Measurements from ENCODE around the gene HOPX. TPM values are rescaled to one million over a fixed set of nuclear protein-coding genes. Genes with fewer than 3 reads are reported as not detected.

Gene HOPX
- total RNA-seq, 1 experiment from 2014 or later: not detected

- ChIA-PET CTCF (no interaction called here), POLR2A (ENCODE audit: low non-redundant PET) (no interaction called here)
- no TSS peak for BruUV-seq (replicated peaks)
- no peak for TF ChIP-seq CTCF (conservative IDR thresholded peaks at IDR 0.05; ENCODE audit: low read depth, low read length)
- no peak for TF ChIP-seq EZH2 (IDR thresholded peaks at IDR 0.05; ENCODE audit: borderline replicate concordance, low read depth, low read length, poor library complexity, severe bottlenecking)
- no peaks in the 10 kb centered on the region for H3K4me1 ChIP-seq (ENCODE audit: insufficient read depth, low read length, poor library complexity, severe bottlenecking)
- no peaks in the 10 kb centered on the region for H3K36me3 ChIP-seq (ENCODE audit: insufficient read depth, low read length, poor library complexity, severe bottlenecking)
- no peak for DNase-seq (ENCODE audit: low spot score)
- H3K27me3 ChIP-seq (replicated peaks; ENCODE audit: insufficient read depth, low read depth, low read length, poor library complexity): peaks cover 50% of the 10 kb centered on the region
- intact Hi-C loops (cut with micrococcal nuclease; ENCODE audit: unreplicated experiment): no loop called here
- no peak overlapping the region for H3K27ac ChIP-seq (ENCODE audit: low read depth, low read length, poor library complexity, severe bottlenecking)
- no peak overlapping the region for H3K4me3 ChIP-seq (ENCODE audit: low read depth, low read length, poor library complexity, severe bottlenecking)
- no peaks in the 10 kb centered on the region for H3K9me3 ChIP-seq (ENCODE audit: low read depth, low read length, poor library complexity, severe bottlenecking)
Observed at GRCh38 chr4:56657128-56657527, 24.0 kb downstream of the HOPX start.

GRCh38 chr4:56656346-56656643 is 24.8 kb downstream of the HOPX start:
- ChIA-PET POLR2A (ENCODE audit: low non-redundant PET) (no interaction called here), CTCF (no interaction called here)
- Histone ChIP-seq H3K4me1 (ENCODE audit: insufficient read depth, low read length, poor library complexity, severe bottlenecking) (no peaks in the 10 kb centered on the region), H3K9me3 (ENCODE audit: low read depth, low read length, poor library complexity, severe bottlenecking) (no peaks in the 10 kb centered on the region), H3K27me3 (replicated peaks; ENCODE audit: insufficient read depth, low read depth, low read length, poor library complexity) (peaks cover 50% of the 10 kb centered on the region), H3K27ac (ENCODE audit: low read depth, low read length, poor library complexity, severe bottlenecking) (no peak overlapping the region), H3K4me3 (ENCODE audit: low read depth, low read length, poor library complexity, severe bottlenecking) (peak overlapping the region; percentile 25), H3K36me3 (ENCODE audit: insufficient read depth, low read length, poor library complexity, severe bottlenecking) (no peaks in the 10 kb centered on the region)
- no TSS peak for BruUV-seq (replicated peaks)
- DNase-seq (ENCODE audit: low spot score): no peak
- intact Hi-C loops (cut with micrococcal nuclease; ENCODE audit: unreplicated experiment): no loop called here
- TF ChIP-seq CTCF (conservative IDR thresholded peaks at IDR 0.05; ENCODE audit: low read depth, low read length) (no peak), EZH2 (IDR thresholded peaks at IDR 0.05; ENCODE audit: borderline replicate concordance, low read depth, low read length, poor library complexity, severe bottlenecking) (no peak)

GRCh38 chr4:56655627-56656345 is 25.3 kb downstream of the HOPX start:
- DNase-seq (ENCODE audit: low spot score): no peak
- no peaks in the 10 kb centered on the region for H3K36me3 ChIP-seq (ENCODE audit: insufficient read depth, low read length, poor library complexity, severe bottlenecking)
- H3K4me1 ChIP-seq (ENCODE audit: insufficient read depth, low read length, poor library complexity, severe bottlenecking): no peaks in the 10 kb centered on the region
- peak overlapping the region; percentile 25 for H3K4me3 ChIP-seq (ENCODE audit: low read depth, low read length, poor library complexity, severe bottlenecking)
- intact Hi-C loops (cut with micrococcal nuclease; ENCODE audit: unreplicated experiment): no loop called here
- peaks cover 50% of the 10 kb centered on the region for H3K27me3 ChIP-seq (replicated peaks; ENCODE audit: insufficient read depth, low read depth, low read length, poor library complexity)
- POLR2A ChIA-PET (ENCODE audit: low non-redundant PET): no interaction called here
- CTCF ChIA-PET: no interaction called here
- TF ChIP-seq CTCF (conservative IDR thresholded peaks at IDR 0.05; ENCODE audit: low read depth, low read length): no peak
- peak; percentile 57 for TF ChIP-seq EZH2 (IDR thresholded peaks at IDR 0.05; ENCODE audit: borderline replicate concordance, low read depth, low read length, poor library complexity, severe bottlenecking)
- no peak overlapping the region for H3K27ac ChIP-seq (ENCODE audit: low read depth, low read length, poor library complexity, severe bottlenecking)
- H3K9me3 ChIP-seq (ENCODE audit: low read depth, low read length, poor library complexity, severe bottlenecking): no peaks in the 10 kb centered on the region
- no TSS peak for BruUV-seq (replicated peaks)
